PC-3 (cell line): ENCODE measurements around the gene LIPJ. TPM values are rescaled to one million over a fixed set of nuclear protein-coding genes. Genes with fewer than 3 reads are reported as not detected.

Experiments used
- ATAC-seq: fragments of 200-7000 bp; cut with Tn5 transposase; 2 replicates; pipeline ENCODE4 v1.9.1; 2020; ENCODE audit warnings: mild to moderate bottlenecking, moderate library complexity
- BruUV-seq: library from RNA; stranded (reverse); fragments of 400-500 nt; replicated peaks from 2 replicates; lab custom pipeline; 2021; lab: Mats Ljungman, UMichigan
- CTCF ChIA-PET: fragments of 300-600 bp; sonication (Branson Sonifier 250); formaldehyde crosslinking; loops from one replicate; lab custom pipeline; 2022; ENCODE audit warnings: antibody characterized with exemption; lab: Charles Lee
- POLR2A ChIA-PET: fragments of 300-600 bp; sonication (Branson Sonifier 250); formaldehyde crosslinking; loops from one replicate; lab custom pipeline; 2022; ENCODE audit warnings: antibody characterized with exemption; ENCODE audit not compliant: unreplicated experiment; lab: Charles Lee
- DNase-seq: peaks from one replicate; pipeline ENCODE4 v3.0.0-alpha.2; 2015
- H2AFZ ChIP-seq: fragments of 300-600 bp; sonication (generic); 2 replicates; pipeline ENCODE4 v1.6.0; 2016; ENCODE audit warnings: antibody characterized with exemption, low read length
- H3F3A ChIP-seq: fragments of 300-600 bp; sonication (generic); one replicate; pipeline ENCODE4 v1.6.0; 2017; ENCODE audit warnings: antibody characterized with exemption, low read length, control low read depth, mild to moderate bottlenecking; ENCODE audit not compliant: unreplicated experiment
- H3K27ac ChIP-seq: fragments of 300-600 bp; sonication (generic); 2 replicates; pipeline ENCODE4 v1.5.1; 2016; ENCODE audit warnings: mild to moderate bottlenecking, low read length
- H3K27me3 ChIP-seq: fragments of 300-600 bp; sonication (generic); 2 replicates; pipeline ENCODE4 v1.6.1; 2016; ENCODE audit warnings: low read length, mixed read lengths
- H3K36me3 ChIP-seq: fragments of 300-600 bp; sonication (generic); 2 replicates; pipeline ENCODE4 v1.6.1; 2016; ENCODE audit warnings: low read depth, mixed run types, low read length, mixed read lengths
- H3K4me1 ChIP-seq: fragments of 300-600 bp; sonication (generic); 2 replicates; pipeline ENCODE4 v1.5.1; 2016; ENCODE audit warnings: low read length; ENCODE audit not compliant: insufficient read depth
- H3K4me2 ChIP-seq: fragments of 300-600 bp; sonication (generic); 2 replicates; pipeline ENCODE4 v1.6.0; 2016; ENCODE audit warnings: low read length
- H3K4me3 ChIP-seq: fragments of 300-600 bp; sonication (generic); 2 replicates; pipeline ENCODE4 v1.5.1; 2016; ENCODE audit warnings: mild to moderate bottlenecking, low read length, mixed read lengths
- H3K79me2 ChIP-seq: fragments of 300-600 bp; sonication (generic); 2 replicates; pipeline ENCODE4 v1.6.1; 2017; ENCODE audit warnings: low read length, mixed read lengths
- H3K9ac ChIP-seq: fragments of 300-600 bp; sonication (generic); 2 replicates; pipeline ENCODE4 v1.6.0; 2016; ENCODE audit warnings: mild to moderate bottlenecking, low read length
- H3K9me2 ChIP-seq: fragments of 300-600 bp; sonication (generic); replicated peaks from 2 replicates; pipeline ENCODE4 v1.6.1; 2016; ENCODE audit warnings: mixed run types, low read length, mixed read lengths
- H3K9me3 ChIP-seq: fragments of 300-600 bp; sonication (generic); 2 replicates; pipeline ENCODE4 v1.6.1; 2016; ENCODE audit warnings: low read length, mixed read lengths
- H4K20me1 ChIP-seq: fragments of 300-600 bp; sonication (generic); 2 replicates; pipeline ENCODE4 v1.6.1; 2016; ENCODE audit warnings: low read length, mixed read lengths
- EZH2 ChIP-seq: fragments of 300-600 bp; sonication (generic); IDR thresholded peaks from one replicate; pipeline ENCODE4 v1.6.1; 2017; ENCODE audit warnings: antibody characterized with exemption, mild to moderate bottlenecking, low read length; ENCODE audit not compliant: unreplicated experiment
- EZH2phosphoT487 ChIP-seq: fragments of 300-600 bp; sonication (generic); IDR thresholded peaks from 2 replicates; pipeline ENCODE4 v1.6.1; 2018; ENCODE audit warnings: mild to moderate bottlenecking, antibody characterized with exemption, low read length, borderline replicate concordance
- intact Hi-C: fragments of 100-400 bp; cut with micrococcal nuclease; formaldehyde crosslinking; loops from 2 replicates; pipeline ENCODE4 v1.9.0; 2023
- total RNA-seq: library from RNA; depleted of rRNA; stranded (reverse); fragments of >200 nt; gene quantifications from 2 replicates; pipeline ENCODE4 v1.2.3, GENCODE V29; 2014
- TF ChIP-seq, protein P1 (sequence below): fragments of 300-600 bp; sonication (generic); conservative IDR thresholded peaks from 2 replicates; pipeline ENCODE4 v1.5.1; 2017; ENCODE audit warnings: antibody characterized with exemption, low read depth, mild to moderate bottlenecking, low read length

The LIPJ gene
- total RNA-seq, 1 experiment from 2014 or later = not detected

DNA sequence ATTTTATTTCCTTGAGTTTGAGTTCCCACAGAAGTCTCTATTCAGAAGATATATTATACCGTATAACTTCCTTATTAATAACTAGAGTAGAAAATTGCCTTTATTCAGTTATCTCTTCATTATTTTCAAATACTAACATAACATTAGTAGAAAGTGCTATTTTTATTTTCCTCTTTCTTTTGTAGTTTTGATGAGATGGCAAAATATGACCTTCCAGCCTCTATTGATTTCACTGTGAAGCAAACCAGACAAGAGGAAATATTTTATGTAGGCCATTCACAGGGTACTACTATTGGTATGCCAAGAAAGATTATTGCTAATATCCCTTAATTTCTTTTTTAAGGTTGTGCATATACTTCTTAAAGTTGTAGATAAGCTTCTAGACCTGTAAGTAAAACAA lies 7.9 kb downstream of the LIPJ start:
- BruUV-seq = no TSS peak
- ATAC-seq (no peak), DNase-seq (no peak)
- H3K4me1 ChIP-seq = no peaks in the 10 kb centered on the region
- H4K20me1 ChIP-seq = no peaks in the 10 kb centered on the region
- H3K4me2 ChIP-seq = no peak overlapping the region
- no peaks in the 10 kb centered on the region for H3K27me3 ChIP-seq
- H3F3A ChIP-seq = no peaks in the 10 kb centered on the region
- no peak overlapping the region for H2AFZ ChIP-seq
- intact Hi-C loops = no loop called here
- no peak overlapping the region for H3K4me3 ChIP-seq
- TF ChIP-seq, protein P1, sequence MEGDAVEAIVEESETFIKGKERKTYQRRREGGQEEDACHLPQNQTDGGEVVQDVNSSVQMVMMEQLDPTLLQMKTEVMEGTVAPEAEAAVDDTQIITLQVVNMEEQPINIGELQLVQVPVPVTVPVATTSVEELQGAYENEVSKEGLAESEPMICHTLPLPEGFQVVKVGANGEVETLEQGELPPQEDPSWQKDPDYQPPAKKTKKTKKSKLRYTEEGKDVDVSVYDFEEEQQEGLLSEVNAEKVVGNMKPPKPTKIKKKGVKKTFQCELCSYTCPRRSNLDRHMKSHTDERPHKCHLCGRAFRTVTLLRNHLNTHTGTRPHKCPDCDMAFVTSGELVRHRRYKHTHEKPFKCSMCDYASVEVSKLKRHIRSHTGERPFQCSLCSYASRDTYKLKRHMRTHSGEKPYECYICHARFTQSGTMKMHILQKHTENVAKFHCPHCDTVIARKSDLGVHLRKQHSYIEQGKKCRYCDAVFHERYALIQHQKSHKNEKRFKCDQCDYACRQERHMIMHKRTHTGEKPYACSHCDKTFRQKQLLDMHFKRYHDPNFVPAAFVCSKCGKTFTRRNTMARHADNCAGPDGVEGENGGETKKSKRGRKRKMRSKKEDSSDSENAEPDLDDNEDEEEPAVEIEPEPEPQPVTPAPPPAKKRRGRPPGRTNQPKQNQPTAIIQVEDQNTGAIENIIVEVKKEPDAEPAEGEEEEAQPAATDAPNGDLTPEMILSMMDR = no peak
- H3K9me2 ChIP-seq = no peaks in the 10 kb centered on the region
- no peak overlapping the region for H3K9ac ChIP-seq
- ChIA-PET POLR2A (no interaction called here), CTCF (no interaction called here)
- H3K27ac ChIP-seq = no peak overlapping the region
- no peaks in the 10 kb centered on the region for H3K79me2 ChIP-seq
- H3K9me3 ChIP-seq = no peaks in the 10 kb centered on the region
- H3K36me3 ChIP-seq = no peaks in the 10 kb centered on the region

DNA sequence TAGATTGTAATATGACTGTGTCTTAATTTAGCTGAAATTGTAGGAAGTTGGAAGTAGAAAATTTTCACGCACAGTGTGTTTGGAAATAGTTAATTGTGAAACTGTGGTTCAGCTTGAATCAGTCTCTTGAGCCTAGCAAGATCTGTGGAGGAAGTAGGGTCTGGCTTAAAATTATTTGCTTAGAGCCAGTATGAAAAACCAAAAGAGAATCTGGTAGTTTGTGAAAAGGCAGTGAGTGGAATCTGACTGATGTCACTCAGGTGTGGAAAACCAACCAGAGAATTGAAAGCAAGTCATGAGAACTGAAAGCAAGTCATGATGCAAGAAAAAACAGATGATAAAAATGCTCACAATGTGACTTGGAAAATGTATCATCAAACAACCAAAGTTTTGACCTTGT lies 11.5 kb downstream of the LIPJ start:
- H3K9me3 ChIP-seq = no peaks in the 10 kb centered on the region
- BruUV-seq = no TSS peak
- H3K9ac ChIP-seq = no peak overlapping the region
- H2AFZ ChIP-seq = no peak overlapping the region
- POLR2A ChIA-PET = no interaction called here
- CTCF ChIA-PET = no interaction called here
- H3K4me3 ChIP-seq = no peak overlapping the region
- H3K4me2 ChIP-seq = no peak overlapping the region
- no peaks in the 10 kb centered on the region for H3K27me3 ChIP-seq
- H3F3A ChIP-seq = no peaks in the 10 kb centered on the region
- H3K4me1 ChIP-seq = no peaks in the 10 kb centered on the region
- DNase-seq (no peak), ATAC-seq (no peak)
- H3K9me2 ChIP-seq = no peaks in the 10 kb centered on the region
- H3K27ac ChIP-seq = no peak overlapping the region
- H3K36me3 ChIP-seq = no peaks in the 10 kb centered on the region
- H3K79me2 ChIP-seq = no peaks in the 10 kb centered on the region
- intact Hi-C loops = no loop called here
- no peaks in the 10 kb centered on the region for H4K20me1 ChIP-seq
- TF ChIP-seq EZH2phosphoT487 = no peak
- TF ChIP-seq, protein P1 = no peak
- no peak for TF ChIP-seq EZH2

DNA sequence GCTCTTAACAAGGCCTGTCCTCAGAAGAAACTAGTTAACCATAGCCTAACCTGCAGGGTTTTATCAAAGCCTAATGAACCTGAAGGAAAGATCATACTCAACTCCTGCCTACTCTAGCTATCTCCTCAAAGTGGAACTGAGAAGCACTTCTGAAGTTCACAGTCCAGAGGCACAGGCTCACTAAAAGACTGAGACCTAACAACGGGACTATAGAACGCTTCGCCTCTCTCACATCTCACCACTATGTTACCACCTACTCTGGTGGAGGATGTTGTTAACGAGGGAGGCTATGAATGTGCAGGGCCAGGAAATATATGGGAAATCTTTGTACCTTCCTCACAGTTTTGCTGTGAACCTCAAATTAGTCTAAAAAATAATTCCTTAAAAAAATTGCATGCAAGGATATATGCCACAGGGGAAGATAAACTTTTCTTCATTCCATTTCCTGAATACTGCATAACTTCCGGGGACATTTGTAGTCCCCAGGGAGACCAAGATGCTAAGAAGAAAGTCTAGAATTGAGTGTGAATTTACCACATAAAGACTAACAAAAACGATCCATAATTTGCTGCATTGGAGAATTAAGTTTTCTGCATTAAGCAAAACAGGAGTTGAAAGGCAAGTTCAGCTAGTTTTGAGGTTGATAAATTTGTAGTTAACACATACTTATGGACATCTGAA lies 21.6 kb downstream of the LIPJ start:
- Histone ChIP-seq H3K4me1 (no peaks in the 10 kb centered on the region), H3K27me3 (no peaks in the 10 kb centered on the region), H3K4me2 (no peak overlapping the region), H3K27ac (no peak overlapping the region), H3F3A (no peaks in the 10 kb centered on the region), H3K9ac (no peak overlapping the region), H3K9me3 (no peaks in the 10 kb centered on the region), H3K36me3 (no peaks in the 10 kb centered on the region), H3K9me2 (no peaks in the 10 kb centered on the region), H3K79me2 (no peaks in the 10 kb centered on the region), H2AFZ (no peak overlapping the region), H3K4me3 (no peak overlapping the region), H4K20me1 (no peaks in the 10 kb centered on the region)
- ChIA-PET CTCF (no interaction called here), POLR2A (no interaction called here)
- no peak for DNase-seq
- intact Hi-C loops = no loop called here
- ATAC-seq = no peak
- no TSS peak for BruUV-seq
- no peak for TF ChIP-seq EZH2phosphoT487
- TF ChIP-seq, protein P1 = no peak
- TF ChIP-seq EZH2 = no peak
